H54 (cell line): Measurements from ENCODE around the gene SMURF1.
A peak's percentile ranks its signal among the peaks of the same experiment; 100 is the strongest.

ENCODE experiments used
- DNase-seq: peaks from one replicate; pipeline ENCODE4 v3.0.0; 2011; ENCODE audit warnings: low spot score, mixed read lengths; ENCODE audit not compliant: insufficient read length
- FAIRE-seq: peaks from 3 replicates; lab custom pipeline; 2011; peaks lifted over from hg19 to GRCh38; lab: Jason Lieb, UNC
- POLR2A ChIP-seq: IDR thresholded peaks from 2 replicates; pipeline ENCODE4 v1.6.1; 2011; ENCODE audit warnings: low read depth, mild to moderate bottlenecking, low read length

The SMURF1 gene

DNA sequence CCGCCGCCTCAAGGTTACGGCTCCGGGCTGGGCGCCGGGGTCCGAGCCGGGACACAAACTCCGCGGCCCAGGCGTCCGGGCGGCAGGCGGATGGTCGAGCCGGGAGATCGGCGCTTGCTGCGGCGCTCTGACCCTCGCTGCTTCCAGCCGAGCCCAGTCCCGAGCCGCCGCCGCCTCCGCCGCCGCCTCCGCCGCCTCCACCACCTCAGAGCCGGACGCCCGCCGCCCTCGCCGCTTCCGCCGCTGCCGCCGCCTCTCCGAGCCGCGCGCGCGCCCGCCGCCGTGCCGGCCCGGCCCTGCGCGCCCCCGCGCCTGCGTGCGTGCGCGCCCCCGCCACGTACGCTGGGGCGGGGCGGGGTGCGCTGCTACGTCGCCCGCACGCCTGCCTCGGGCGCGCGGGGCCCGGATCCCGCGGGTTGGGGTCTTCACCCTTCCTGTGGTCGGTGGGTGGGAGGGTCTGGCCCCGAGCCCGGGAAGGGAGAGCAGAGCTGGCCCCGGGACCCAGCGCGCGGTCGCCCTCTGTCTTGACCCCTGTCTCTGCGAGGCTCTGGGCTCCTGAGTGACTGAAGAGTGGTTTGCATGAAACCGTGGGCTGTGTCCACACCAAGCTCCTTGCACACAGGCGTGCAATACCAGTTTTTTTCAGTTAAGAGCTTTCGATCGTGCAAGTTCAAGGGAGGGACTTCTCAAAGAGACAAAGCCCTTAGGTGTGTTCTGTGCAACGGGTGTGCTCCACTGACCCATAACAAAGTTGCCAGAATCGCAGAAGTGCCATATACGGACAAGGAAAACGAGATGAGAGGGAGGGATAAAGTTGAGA is at the start of gene SMURF1:
Gene SMURF1 (minus strand): TSS at position 256 of the 820 bp plus-strand sequence. CDS start 328 bp downstream, outside the sequence.
- DNase-seq = peak; percentile 21
- no peak for FAIRE-seq
- TF ChIP-seq POLR2A = peak; percentile 81

- FAIRE-seq (no peak), DNase-seq (no peak)
- TF ChIP-seq POLR2A = no peak
Observed at GRCh38 chr7:99191869-99192596, 48.1 kb upstream of the SMURF1 start.

- DNase-seq (no peak), FAIRE-seq (no peak)
- TF ChIP-seq POLR2A = no peak
Observed at GRCh38 chr7:99190359-99191009, 46.6 kb upstream of the SMURF1 start.

DNA sequence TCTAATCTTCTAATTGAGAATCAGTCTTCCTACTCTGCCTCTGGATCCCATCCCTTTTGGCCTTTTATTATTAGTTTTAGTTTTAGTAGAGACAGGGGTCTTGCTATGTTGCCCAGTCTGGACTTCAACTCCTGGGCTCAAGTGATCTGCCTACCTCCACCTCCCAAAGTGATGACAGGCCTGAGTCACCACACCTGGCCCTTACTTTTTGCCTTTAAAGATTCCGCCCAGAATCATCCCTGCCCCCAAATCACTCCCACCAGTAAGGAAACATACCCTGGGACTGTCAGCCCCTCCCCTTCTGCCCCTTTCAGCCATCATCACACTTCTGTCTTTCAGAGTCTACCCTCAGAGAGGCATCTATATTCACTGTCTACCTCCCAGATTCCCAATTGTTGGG is 45.3 kb upstream of the SMURF1 start:
- no peak for FAIRE-seq
- TF ChIP-seq POLR2A = no peak
- DNase-seq = no peak

GRCh38 chr7:99188221-99188620 is 44.3 kb upstream of the SMURF1 start:
- FAIRE-seq = no peak
- no peak for DNase-seq
- TF ChIP-seq POLR2A = no peak

- no peak for FAIRE-seq
- no peak for DNase-seq
- no peak for TF ChIP-seq POLR2A
Observed at GRCh38 chr7:99184532-99185218, 40.8 kb upstream of the SMURF1 start.

- no peak for TF ChIP-seq POLR2A
- FAIRE-seq (no peak), DNase-seq (no peak)
Observed at GRCh38 chr7:99180067-99180650, 36.3 kb upstream of the SMURF1 start.

- DNase-seq (no peak), FAIRE-seq (no peak)
- TF ChIP-seq POLR2A = no peak
Observed at GRCh38 chr7:99177165-99177564, 33.3 kb upstream of the SMURF1 start.

GRCh38 chr7:99173787-99174186 is 29.9 kb upstream of the SMURF1 start:
- FAIRE-seq = no peak

DNA sequence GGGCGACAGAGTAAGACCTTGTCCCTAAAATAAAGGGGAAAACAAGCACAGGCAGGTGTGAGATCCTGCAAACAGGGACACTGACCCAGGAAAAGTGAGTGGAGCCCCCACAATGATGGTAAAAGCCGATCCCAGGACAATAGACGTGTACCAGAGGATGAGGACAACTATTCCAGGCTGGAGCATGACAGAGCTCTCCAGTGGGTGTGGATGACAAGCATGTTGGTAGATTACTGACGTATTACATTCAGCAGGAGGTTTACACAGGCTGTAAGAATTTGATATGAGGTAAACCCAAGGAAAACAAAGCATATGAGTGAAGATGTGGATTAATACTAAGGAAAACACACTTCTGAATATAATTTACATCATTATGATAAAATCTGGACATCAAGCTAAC is 27.8 kb upstream of the SMURF1 start:
- FAIRE-seq = no peak
- no peak for TF ChIP-seq POLR2A

More at GRCh38 chr7:99173787-99174186, 29.9 kb upstream of the SMURF1 start:
- no peak for DNase-seq
- no peak for TF ChIP-seq POLR2A

DNA sequence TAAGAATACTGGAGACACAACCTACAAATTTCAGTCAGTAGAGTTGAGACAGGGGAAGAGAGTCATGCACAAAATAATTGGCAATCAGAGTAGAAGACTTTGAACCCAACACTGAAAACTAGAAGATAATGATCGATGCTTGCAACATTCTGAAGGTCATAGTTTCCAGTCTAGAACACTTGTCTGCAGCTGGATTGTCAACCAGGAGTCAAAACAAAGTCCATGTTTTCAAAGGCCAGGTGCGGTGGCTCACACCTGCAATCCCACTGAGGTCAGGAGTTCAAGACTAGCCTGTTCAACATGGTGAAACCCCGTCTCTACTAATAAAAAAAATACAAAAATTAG is 26.8 kb upstream of the SMURF1 start:
- no peak for TF ChIP-seq POLR2A
- FAIRE-seq = no peak
- no peak for DNase-seq

More for the DNA sequence above, 27.8 kb upstream of the SMURF1 start:
- no peak for DNase-seq

GRCh38 chr7:99170065-99170729 is 26.3 kb upstream of the SMURF1 start:
- no peak for FAIRE-seq
- no peak for TF ChIP-seq POLR2A
- DNase-seq = no peak

DNA sequence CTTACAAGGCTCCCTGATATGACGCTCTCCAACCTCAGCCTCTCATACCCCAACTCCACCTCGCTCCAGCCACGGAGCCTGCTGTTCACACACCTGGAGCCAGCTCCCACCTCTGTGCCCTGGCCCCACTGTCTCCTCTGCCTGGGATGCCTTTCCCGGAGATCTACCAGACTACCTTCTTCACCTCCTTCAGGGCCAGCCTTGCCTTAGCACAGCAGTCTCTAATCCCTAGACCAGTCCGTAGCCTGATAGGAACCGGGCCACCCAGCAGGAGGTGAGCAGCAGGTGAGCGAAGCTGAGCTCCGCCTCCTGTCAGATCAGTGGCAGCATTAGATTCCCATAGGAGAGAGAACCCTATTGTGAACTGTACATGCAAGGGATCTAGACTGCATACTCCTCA is 23.2 kb upstream of the SMURF1 start:
- DNase-seq = no peak
- no peak for FAIRE-seq
- TF ChIP-seq POLR2A = no peak
